Measurements from ENCODE around the gene ASTN2.
"Not testable (repeated sequence)": the region's sequence is repeated elsewhere in the genome, so short reads cannot be mapped to it uniquely, and the experiment has no call there.

ASTN2 gene

DNA sequence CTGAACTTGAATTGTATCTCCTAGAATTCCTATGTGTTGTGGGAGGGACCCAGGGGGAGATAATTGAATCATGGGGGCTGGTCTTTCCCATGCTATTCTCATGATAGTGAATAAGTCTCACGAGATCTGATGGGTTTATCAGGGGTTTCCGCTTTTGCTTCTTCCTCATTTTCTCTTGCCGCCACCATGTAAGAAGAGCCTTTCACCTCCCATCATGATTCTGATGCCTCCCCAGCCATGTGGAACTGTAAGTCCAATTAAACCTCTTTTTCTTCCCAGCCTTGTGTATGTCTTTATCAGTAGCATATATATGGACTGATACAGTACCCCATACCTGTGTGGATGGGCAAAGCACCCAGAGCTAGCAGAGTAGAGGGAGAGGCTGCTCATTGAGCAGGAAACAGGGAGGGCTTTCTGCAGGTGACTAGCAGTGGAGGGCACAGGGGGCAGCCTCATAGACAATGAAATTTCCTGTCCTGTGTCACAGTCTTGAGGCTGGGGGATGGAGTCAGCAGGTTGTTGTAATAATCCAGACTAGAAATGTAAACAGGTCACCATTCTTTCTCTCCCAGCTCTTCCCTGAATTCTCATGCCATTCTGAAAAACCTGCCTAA is 496.9 kb downstream of the ASTN2 start:
- not testable (repeated sequence) for DNase-seq (ENCODE audit: low read depth)

GRCh38 chr9:116913536-116913935 is 501.3 kb downstream of the ASTN2 start:
- no peak for DNase-seq (ENCODE audit: low read depth)

DNA sequence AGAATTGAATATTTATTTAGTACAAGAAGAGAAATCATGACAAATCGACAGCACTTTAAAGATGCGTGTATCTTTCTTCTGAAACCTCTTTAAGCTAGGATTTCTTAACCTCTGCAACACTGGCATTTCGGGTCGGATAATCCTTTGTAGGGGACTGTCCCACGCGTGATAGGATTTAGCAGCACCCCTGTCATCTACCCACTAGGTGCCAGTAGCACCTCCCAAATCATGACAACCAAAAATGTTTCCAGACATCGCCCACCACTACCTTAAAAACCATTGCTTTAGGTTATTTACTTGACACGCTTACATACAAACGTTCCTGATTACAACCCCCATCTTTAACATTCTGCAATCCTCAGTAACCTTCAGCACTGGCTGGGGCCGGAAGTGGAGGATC is 504.7 kb downstream of the ASTN2 start:
- no peak for DNase-seq (ENCODE audit: low read depth)

- no peak for DNase-seq (ENCODE audit: low read depth)
These were observed 506.9 kb downstream of the ASTN2 start for GRCh38 chr9:116907989-116908388.

DNA sequence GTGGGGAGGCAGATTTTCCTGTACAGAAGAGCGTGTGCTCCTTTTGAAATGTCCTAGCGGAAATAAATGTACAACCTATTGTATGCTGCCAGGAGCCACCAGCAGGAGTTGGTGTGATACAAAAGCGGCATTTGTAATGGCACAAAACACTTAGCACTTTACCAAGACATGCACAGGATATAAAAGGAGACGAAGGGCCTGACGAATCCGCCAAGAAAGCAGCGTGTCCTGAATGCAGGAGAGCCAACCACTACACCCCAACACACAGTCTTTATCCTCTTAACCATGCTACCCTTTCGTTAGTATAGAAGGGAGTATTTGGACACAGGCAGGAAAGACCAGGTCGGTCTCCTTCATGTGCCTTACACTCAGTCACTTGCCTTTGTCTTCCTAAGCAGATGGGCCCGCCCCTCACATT is 509.7 kb downstream of the ASTN2 start:
- DNase-seq (ENCODE audit: low read depth) = no peak

DNA sequence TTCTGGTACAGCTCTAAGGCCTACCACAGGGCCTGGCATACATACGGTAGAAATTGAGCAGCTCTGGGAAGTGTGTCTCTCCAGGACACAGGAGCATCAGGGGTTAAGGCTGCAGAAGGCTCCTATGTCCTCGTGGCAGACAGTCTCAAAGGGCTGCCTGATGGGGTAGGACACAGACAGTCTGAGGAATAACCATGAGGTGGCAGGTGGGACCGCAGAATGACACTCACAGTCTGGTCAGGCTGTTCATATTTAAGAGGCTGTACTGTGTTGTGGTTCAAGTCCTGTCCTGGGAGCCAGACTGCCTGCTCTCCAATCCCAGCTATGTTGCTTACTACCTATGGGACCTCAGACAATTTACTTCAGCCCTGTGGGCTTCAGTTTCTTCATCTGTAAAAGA is 510.7 kb downstream of the ASTN2 start:
- no peak for DNase-seq (ENCODE audit: low read depth)

- DNase-seq (ENCODE audit: low read depth) = no peak
These were observed 513.6 kb downstream of the ASTN2 start for GRCh38 chr9:116901260-116901659.

- no peak for DNase-seq (ENCODE audit: low read depth)
These were observed 514.3 kb downstream of the ASTN2 start for GRCh38 chr9:116900543-116900942.

DNA sequence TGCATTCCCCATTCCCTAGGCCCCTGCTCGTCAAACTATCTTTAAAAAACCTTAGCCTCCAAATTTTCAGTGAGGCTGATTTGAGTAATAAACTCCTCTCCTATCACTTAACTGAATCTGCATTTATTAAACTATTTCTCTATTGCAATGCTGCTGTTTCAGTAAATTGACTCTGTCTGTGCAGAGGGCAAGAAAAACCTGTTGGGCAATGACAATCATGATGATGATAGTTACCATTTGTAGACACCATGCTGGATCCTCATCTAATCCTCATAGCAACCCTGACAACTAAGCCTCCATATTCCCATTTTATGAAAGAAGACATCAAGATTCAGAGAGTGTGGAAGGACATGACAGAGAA is 514.9 kb downstream of the ASTN2 start:
- DNase-seq (ENCODE audit: low read depth) = no peak

GRCh38 chr9:116899337-116900006 is 515.4 kb downstream of the ASTN2 start:
- DNase-seq (ENCODE audit: low read depth) = no peak

DNA sequence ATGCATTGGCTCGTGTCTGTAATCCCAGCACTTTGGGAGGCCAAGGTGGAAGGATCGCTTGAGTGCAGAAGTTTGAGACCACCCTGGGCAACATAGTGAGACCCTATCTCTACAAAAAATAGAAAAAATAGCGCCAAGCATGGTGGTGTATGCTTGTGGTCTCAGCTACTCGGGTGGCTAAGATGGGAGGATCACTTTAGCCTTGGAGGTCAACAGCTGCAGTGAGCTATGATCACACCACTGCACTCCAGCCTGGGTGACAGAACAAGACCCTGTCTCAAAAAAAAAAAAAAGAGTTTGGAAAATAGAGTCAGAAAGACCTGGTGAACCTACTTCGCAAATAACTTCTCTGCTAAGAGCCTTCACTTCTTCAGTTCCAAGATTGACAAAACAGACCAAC is 516.7 kb downstream of the ASTN2 start:
- not testable (repeated sequence) for DNase-seq (ENCODE audit: low read depth)

DNA sequence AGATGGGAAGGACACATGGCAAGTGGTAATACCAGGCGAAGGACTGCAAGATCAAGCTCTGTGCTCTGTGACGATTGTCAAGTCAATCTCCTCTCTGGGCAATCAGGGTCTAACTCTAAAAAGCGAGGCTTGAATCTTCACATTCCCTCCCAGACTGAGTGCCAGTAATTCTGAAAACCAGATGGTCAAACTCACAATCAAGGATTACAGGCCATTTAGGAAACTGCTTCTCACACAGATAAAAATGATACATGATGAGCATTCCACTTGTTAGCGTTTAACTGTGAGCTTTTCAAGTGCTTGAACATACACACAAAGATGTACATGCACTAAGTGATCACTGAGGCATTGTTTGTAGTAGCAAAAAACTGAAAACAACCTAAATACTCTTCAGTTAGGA is 517.7 kb downstream of the ASTN2 start:
- DNase-seq (ENCODE audit: low read depth) = no peak

- no peak for DNase-seq (ENCODE audit: low read depth)
These were observed 518.9 kb downstream of the ASTN2 start for GRCh38 chr9:116895961-116896360.

DNA sequence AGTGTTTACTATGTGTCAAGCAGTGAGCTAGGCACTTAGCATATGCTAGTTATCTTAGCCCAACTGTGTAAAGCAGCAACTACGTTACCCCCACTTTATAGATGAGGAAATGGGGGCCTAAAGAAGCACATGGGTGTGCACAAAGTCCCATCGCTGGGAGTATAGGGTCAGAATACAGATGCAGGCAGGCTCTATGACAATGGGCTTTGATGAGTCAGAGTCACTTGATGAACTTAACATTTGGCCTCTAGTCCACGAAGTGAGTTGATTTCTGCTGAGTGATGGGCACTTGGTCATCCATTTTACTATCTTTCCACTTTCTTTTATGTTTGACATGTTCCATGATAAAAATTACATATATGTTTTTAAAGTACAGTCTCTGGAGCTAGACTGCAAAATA is 523.4 kb downstream of the ASTN2 start:
- no peak for DNase-seq (ENCODE audit: low read depth)

GRCh38 chr9:116888476-116888875 is 526.4 kb downstream of the ASTN2 start:
- DNase-seq (ENCODE audit: low read depth) = not testable (repeated sequence)

DNA sequence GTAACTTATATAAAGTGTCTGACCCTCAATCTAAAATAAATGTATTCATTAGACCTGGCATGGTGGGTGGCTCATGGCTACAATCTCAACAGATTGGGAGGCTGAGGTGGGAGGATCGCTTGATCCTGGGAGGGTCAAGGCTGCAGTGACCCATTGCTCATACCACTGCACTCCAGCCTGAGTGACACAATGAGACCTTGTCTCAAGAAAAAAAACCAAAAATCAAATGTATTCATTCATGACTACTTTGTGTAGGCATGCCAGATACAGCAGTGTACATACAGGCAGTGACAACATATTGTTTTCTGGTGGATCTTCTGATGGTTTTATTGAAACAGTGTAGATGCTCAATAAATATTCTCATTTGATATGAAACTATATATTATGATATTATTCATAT is 526.8 kb downstream of the ASTN2 start:
- DNase-seq (ENCODE audit: low read depth) = no peak

DNA sequence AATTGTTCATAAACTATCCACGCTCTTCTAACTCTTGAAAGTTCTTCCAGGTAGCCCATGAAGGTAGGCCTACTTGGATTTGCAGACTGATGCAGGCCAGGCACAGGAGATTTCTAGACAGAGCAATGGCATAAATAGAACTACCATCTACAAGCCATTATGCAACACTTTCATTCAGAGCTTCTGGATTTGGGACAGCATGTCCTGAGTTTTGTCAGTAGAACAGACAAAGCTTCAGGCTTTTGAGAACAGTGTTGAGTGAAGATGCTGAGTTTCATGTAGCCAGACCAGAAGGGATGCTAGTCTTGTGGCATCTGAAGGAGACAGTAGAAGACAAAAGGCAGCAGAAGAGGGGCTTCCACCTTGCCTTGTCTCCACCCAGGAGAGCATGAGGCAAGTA is 531.2 kb downstream of the ASTN2 start:
- no peak for DNase-seq (ENCODE audit: low read depth)

DNA sequence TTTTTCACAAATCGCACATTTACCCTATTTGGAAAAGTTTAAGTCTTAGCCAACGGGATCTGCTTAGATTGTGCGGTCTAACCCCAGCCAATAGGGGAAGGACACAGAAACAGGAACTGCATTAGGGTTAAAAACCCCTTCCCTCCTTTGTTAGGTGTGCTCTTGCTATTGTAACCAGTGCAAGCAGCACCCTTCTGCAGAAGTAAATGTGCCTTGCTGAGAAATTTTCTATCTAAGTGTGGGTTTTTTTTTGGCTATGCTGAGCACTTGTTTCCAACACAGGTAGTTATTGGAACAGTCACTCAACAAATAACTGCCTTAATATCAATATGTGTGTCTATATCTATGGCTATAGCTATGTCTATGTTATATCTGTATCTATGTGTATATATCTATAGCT is 537.8 kb downstream of the ASTN2 start:
- no peak for DNase-seq (ENCODE audit: low read depth)

DNA sequence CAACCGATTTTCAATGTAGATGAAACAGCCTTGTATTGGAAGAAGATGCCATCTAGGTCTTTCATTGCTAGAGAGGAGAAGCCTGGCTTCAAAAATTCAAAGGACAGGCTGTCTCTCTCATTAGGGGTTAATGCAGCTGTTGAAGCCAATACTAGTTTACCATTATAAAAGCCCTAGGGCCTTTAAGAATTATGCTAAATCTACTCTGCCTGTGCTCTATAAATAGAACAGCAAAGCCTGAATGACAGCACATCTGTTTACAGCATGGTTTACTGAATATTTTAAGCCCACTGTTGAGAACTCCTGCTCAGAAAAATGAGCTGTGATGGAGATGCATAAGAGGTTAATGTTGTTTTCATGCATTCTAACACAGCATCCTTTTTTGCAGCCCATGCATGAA is 539.3 kb downstream of the ASTN2 start:
- no peak for DNase-seq (ENCODE audit: low read depth)

DNA sequence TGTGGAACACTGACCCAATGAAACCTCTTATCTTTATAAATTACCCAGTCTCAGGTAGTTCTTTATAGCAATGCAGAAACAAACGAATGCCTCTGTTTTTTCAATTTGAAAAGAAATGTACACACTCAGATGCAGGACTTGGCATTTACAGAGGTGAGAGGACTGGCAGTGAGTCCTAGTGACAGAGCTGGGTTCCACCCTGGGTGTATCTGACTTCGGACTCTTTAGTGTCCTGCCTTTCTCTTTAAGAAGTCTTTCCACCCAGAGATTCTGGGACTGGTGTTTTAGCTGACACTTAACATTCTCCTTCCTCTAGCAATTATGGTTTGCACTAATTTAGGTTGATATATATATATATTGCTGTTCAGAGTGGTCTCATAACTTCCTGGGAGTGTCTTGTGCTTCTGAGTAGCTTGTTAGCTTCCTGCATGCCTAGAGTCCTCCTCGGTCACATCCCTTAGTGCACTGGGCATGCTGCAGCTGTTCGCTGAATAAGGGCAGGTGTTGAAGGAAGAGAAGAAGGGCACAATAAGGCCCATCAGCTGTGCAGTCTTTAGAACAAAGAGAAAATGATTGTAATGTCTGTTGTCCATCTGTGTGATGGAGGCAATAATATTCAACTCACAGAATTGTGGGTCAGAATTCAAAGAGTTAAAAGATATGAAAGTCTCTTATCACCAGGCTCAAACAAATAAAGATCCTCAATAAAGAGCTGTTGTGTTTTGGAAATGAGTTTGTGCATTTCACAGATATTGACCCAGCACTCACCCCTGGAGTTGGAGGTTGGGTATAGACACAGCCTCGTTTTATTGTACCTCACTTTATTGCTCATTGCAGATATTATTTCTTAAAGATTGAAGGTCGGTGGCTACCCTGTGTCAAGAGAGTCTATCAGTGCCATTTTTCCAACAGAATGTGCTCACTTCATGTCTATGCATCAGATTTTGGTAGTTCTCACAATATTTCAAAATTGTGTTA is 540.6 kb downstream of the ASTN2 start:
- DNase-seq (ENCODE audit: low read depth) = no peak

- DNase-seq (ENCODE audit: low read depth) = no peak
These were observed 541.4 kb downstream of the ASTN2 start for GRCh38 chr9:116873491-116873890.

GRCh38 chr9:116870566-116870965 is 544.3 kb downstream of the ASTN2 start:
- DNase-seq (ENCODE audit: low read depth) = no peak

- no peak for DNase-seq (ENCODE audit: low read depth)
These were observed 546.7 kb downstream of the ASTN2 start for GRCh38 chr9:116868201-116868600.

Data from fibroblast of the conjunctiva (primary cell).